ENCODE data around the gene INPP1.
A peak's percentile ranks its signal among the peaks of the same experiment; 100 is the strongest.
"Not testable (repeated sequence)": the region's sequence is repeated elsewhere in the genome, so short reads cannot be mapped to it uniquely, and the experiment has no call there.

INPP1 gene

GRCh38 chr2:190357600-190357999 lies 14.2 kb downstream of the INPP1 start:
- H3K4me3 ChIP-seq (ENCODE audit: low read depth, low read length) = no peak overlapping the region
- DNase-seq (ENCODE audit: low read depth) = no peak

GRCh38 chr2:190358655-190359448 lies 15.5 kb downstream of the INPP1 start:
- DNase-seq (ENCODE audit: low read depth); H3K4me3 ChIP-seq (ENCODE audit: low read depth, low read length): not testable (repeated sequence)

GRCh38 chr2:190360561-190360960 lies 17.2 kb downstream of the INPP1 start:
- DNase-seq (ENCODE audit: low read depth) = no peak
- H3K4me3 ChIP-seq (ENCODE audit: low read depth, low read length) = no peak overlapping the region

- DNase-seq (ENCODE audit: low read depth) = no peak
- no peak overlapping the region for H3K4me3 ChIP-seq (ENCODE audit: low read depth, low read length)
Observed at GRCh38 chr2:190360965-190361364, 17.6 kb downstream of the INPP1 start.

GRCh38 chr2:190361572-190361971 lies 18.2 kb downstream of the INPP1 start:
- H3K4me3 ChIP-seq (ENCODE audit: low read depth, low read length) = no peak overlapping the region

GRCh38 chr2:190362894-190363293 lies 19.5 kb downstream of the INPP1 start:
- no peak overlapping the region for H3K4me3 ChIP-seq (ENCODE audit: low read depth, low read length)
- no peak for DNase-seq (ENCODE audit: low read depth)

More at GRCh38 chr2:190361572-190361971, 18.2 kb downstream of the INPP1 start:
- DNase-seq (ENCODE audit: low read depth) = no peak

GRCh38 chr2:190365499-190366204 lies 22.3 kb downstream of the INPP1 start:
- DNase-seq (ENCODE audit: low read depth) = no peak
- no peak overlapping the region for H3K4me3 ChIP-seq (ENCODE audit: low read depth, low read length)

- no peak for DNase-seq (ENCODE audit: low read depth)
Observed at GRCh38 chr2:190366248-190366753, 22.9 kb downstream of the INPP1 start.

GRCh38 chr2:190367091-190367490 lies 23.7 kb downstream of the INPP1 start:
- no peak overlapping the region for H3K4me3 ChIP-seq (ENCODE audit: low read depth, low read length)
- DNase-seq (ENCODE audit: low read depth) = no peak

More at GRCh38 chr2:190366248-190366753, 22.9 kb downstream of the INPP1 start:
- H3K4me3 ChIP-seq (ENCODE audit: low read depth, low read length) = no peak overlapping the region

GRCh38 chr2:190369635-190370034 lies 26.2 kb downstream of the INPP1 start:
- DNase-seq (ENCODE audit: low read depth) = no peak
- H3K4me3 ChIP-seq (ENCODE audit: low read depth, low read length) = no peak overlapping the region

- no peak overlapping the region for H3K4me3 ChIP-seq (ENCODE audit: low read depth, low read length)
- no peak for DNase-seq (ENCODE audit: low read depth)
Observed at GRCh38 chr2:190376083-190376482, 32.7 kb downstream of the INPP1 start.

GRCh38 chr2:190376591-190377245 lies 33.3 kb downstream of the INPP1 start:
- DNase-seq (ENCODE audit: low read depth) = no peak
- no peak overlapping the region for H3K4me3 ChIP-seq (ENCODE audit: low read depth, low read length)

GRCh38 chr2:190378880-190379237 lies 35.5 kb downstream of the INPP1 start:
- H3K4me3 ChIP-seq (ENCODE audit: low read depth, low read length) = no peak overlapping the region
- no peak for DNase-seq (ENCODE audit: low read depth)

- peak; percentile 90 for DNase-seq (ENCODE audit: low read depth)
Observed at GRCh38 chr2:190379249-190379964, 36.0 kb downstream of the INPP1 start.

GRCh38 chr2:190380962-190381412 lies 37.6 kb downstream of the INPP1 start:
- H3K4me3 ChIP-seq (ENCODE audit: low read depth, low read length) = no peak overlapping the region

More at GRCh38 chr2:190379249-190379964, 36.0 kb downstream of the INPP1 start:
- no peak overlapping the region for H3K4me3 ChIP-seq (ENCODE audit: low read depth, low read length)

GRCh38 chr2:190382851-190383250 lies 39.5 kb downstream of the INPP1 start:
- H3K4me3 ChIP-seq (ENCODE audit: low read depth, low read length) = no peak overlapping the region
- no peak for DNase-seq (ENCODE audit: low read depth)

More at GRCh38 chr2:190380962-190381412, 37.6 kb downstream of the INPP1 start:
- DNase-seq (ENCODE audit: low read depth) = no peak

GRCh38 chr2:190387422-190387821 lies 44.0 kb downstream of the INPP1 start:
- no peak for DNase-seq (ENCODE audit: low read depth)
- no peak overlapping the region for H3K4me3 ChIP-seq (ENCODE audit: low read depth, low read length)

GRCh38 chr2:190396271-190396670 lies 52.9 kb downstream of the INPP1 start:
- DNase-seq (ENCODE audit: low read depth) = no peak
- H3K4me3 ChIP-seq (ENCODE audit: low read depth, low read length) = no peak overlapping the region

GRCh38 chr2:190402986-190403603 lies 59.7 kb downstream of the INPP1 start:
- H3K4me3 ChIP-seq (ENCODE audit: low read depth, low read length) = no peak overlapping the region

More at GRCh38 chr2:190402986-190403603, 59.7 kb downstream of the INPP1 start:
- no peak for DNase-seq (ENCODE audit: low read depth)
